ENCODE measurements around the gene SLC8A2.

The SLC8A2 gene

GRCh38 chr19:47473336-47473735 is 1.6 kb upstream of the SLC8A2 start:
- no peak for TF ChIP-seq CTCF (IDR thresholded peaks at IDR 0.05)
- H3K27me3 ChIP-seq (ENCODE audit: control insufficient read depth, insufficient read depth, low read length), result peaks cover 5% of the 10 kb centered on the region
- no peak overlapping the region for H2AFZ ChIP-seq

GRCh38 chr19:47471381-47471732 is 336 bp downstream of the SLC8A2 start:
- Histone ChIP-seq H3K36me3 (ENCODE audit: control insufficient read depth, insufficient read depth, low read length) (no peaks in the 10 kb centered on the region), H3K27me3 (ENCODE audit: control insufficient read depth, insufficient read depth, low read length) (peaks cover 5% of the 10 kb centered on the region), H3K4me3 (ENCODE audit: low read depth, low read length) (no peak overlapping the region), H3K9ac (no peak overlapping the region), H3K4me2 (ENCODE audit: low read length) (no peak overlapping the region), H3K9me3 (ENCODE audit: control insufficient read depth, low read length) (no peaks in the 10 kb centered on the region), H3K79me2 (no peaks in the 10 kb centered on the region), H3K4me1 (peaks cover 5% of the 10 kb centered on the region), H2AFZ (peak overlapping the region; percentile 84), H3K27ac (no peak overlapping the region)
- TF ChIP-seq CTCF (IDR thresholded peaks at IDR 0.05), result no peak

More at GRCh38 chr19:47473336-47473735, 1.6 kb upstream of the SLC8A2 start:
- no peaks in the 10 kb centered on the region for H3K79me2 ChIP-seq
- H3K36me3 ChIP-seq (ENCODE audit: control insufficient read depth, insufficient read depth, low read length), result no peaks in the 10 kb centered on the region
- no peak overlapping the region for H3K9ac ChIP-seq
- no peaks in the 10 kb centered on the region for H3K9me3 ChIP-seq (ENCODE audit: control insufficient read depth, low read length)
- H3K27ac ChIP-seq, result no peak overlapping the region
- no peak overlapping the region for H3K4me3 ChIP-seq (ENCODE audit: low read depth, low read length)
- peaks cover 5% of the 10 kb centered on the region for H3K4me1 ChIP-seq
- H3K4me2 ChIP-seq (ENCODE audit: low read length), result no peak overlapping the region

- Histone ChIP-seq H3K9me3 (ENCODE audit: control insufficient read depth, low read length) (no peaks in the 10 kb centered on the region), H3K4me1 (peaks cover 5% of the 10 kb centered on the region), H3K79me2 (no peaks in the 10 kb centered on the region), H3K4me3 (ENCODE audit: low read depth, low read length) (no peak overlapping the region), H3K27me3 (ENCODE audit: control insufficient read depth, insufficient read depth, low read length) (peaks cover 5% of the 10 kb centered on the region), H3K4me2 (ENCODE audit: low read length) (no peak overlapping the region), H2AFZ (peak overlapping the region; percentile 84), H3K27ac (no peak overlapping the region), H3K9ac (no peak overlapping the region), H3K36me3 (ENCODE audit: control insufficient read depth, insufficient read depth, low read length) (no peaks in the 10 kb centered on the region)
- TF ChIP-seq CTCF (IDR thresholded peaks at IDR 0.05), result no peak
These were observed 1.1 kb downstream of the SLC8A2 start for GRCh38 chr19:47470447-47471195.

GRCh38 chr19:47469719-47470118 is 2.0 kb downstream of the SLC8A2 start:
- Histone ChIP-seq H2AFZ (peak overlapping the region; percentile 9), H3K27me3 (ENCODE audit: control insufficient read depth, insufficient read depth, low read length) (peaks cover 1% of the 10 kb centered on the region), H3K27ac (no peak overlapping the region), H3K9me3 (ENCODE audit: control insufficient read depth, low read length) (no peaks in the 10 kb centered on the region), H3K9ac (no peak overlapping the region), H3K4me3 (ENCODE audit: low read depth, low read length) (no peak overlapping the region), H3K4me2 (ENCODE audit: low read length) (no peak overlapping the region), H3K36me3 (ENCODE audit: control insufficient read depth, insufficient read depth, low read length) (no peaks in the 10 kb centered on the region), H3K4me1 (peaks cover 5% of the 10 kb centered on the region), H3K79me2 (no peaks in the 10 kb centered on the region)
- TF ChIP-seq CTCF (IDR thresholded peaks at IDR 0.05), result no peak

- H3K27me3 ChIP-seq (ENCODE audit: control insufficient read depth, insufficient read depth, low read length), result no peaks in the 10 kb centered on the region
- no peaks in the 10 kb centered on the region for H3K9me3 ChIP-seq (ENCODE audit: control insufficient read depth, low read length)
- H3K4me2 ChIP-seq (ENCODE audit: low read length), result no peak overlapping the region
These were observed 2.4 kb downstream of the SLC8A2 start for GRCh38 chr19:47469363-47469700.

More at GRCh38 chr19:47469363-47469700, 2.4 kb downstream of the SLC8A2 start:
- H3K9ac ChIP-seq, result no peak overlapping the region
- H3K36me3 ChIP-seq (ENCODE audit: control insufficient read depth, insufficient read depth, low read length), result no peaks in the 10 kb centered on the region
- H3K79me2 ChIP-seq, result no peaks in the 10 kb centered on the region
- peaks cover 5% of the 10 kb centered on the region for H3K4me1 ChIP-seq
- TF ChIP-seq CTCF (IDR thresholded peaks at IDR 0.05), result no peak
- H2AFZ ChIP-seq, result peak overlapping the region; percentile 9
- H3K4me3 ChIP-seq (ENCODE audit: low read depth, low read length), result no peak overlapping the region
- no peak overlapping the region for H3K27ac ChIP-seq

All from parathyroid adenoma (tissue), 2 donors.